T-helper 2 cell treated with Interferon-gamma antibody and Interleukin-4, amounts not matched to agents 100 ng/mL and 5 ng/mL, for 36 hours (primary cell): ENCODE results near the gene YES1. TPM values are rescaled to one million over a fixed set of nuclear protein-coding genes. Genes with fewer than 3 reads are reported as not detected.
"Not testable (repeated sequence)": the region's sequence is repeated elsewhere in the genome, so short reads cannot be mapped to it uniquely, and the experiment has no call there.

Experiments
- intact Hi-C: fragments of 100-400 bp; cut with micrococcal nuclease; formaldehyde crosslinking; loops from one replicate; pipeline ENCODE4 v1.15.1; 2023
- total RNA-seq: library from RNA; stranded (reverse); gene quantifications from 2 replicates; pipeline ENCODE4 v1.2.3, GENCODE V29; 2022

Gene YES1
- total RNA-seq, 1 donor from 2014 or later, result 11.6 TPM

- intact Hi-C loops, result no loop called here
Measured at GRCh38 chr18:789397-789796, 22.6 kb downstream of the YES1 start.

GRCh38 chr18:785242-785641 lies 26.8 kb downstream of the YES1 start:
- intact Hi-C loops, result no loop called here

- intact Hi-C loops, result no loop called here
Measured at GRCh38 chr18:784470-785172, 27.4 kb downstream of the YES1 start.

- intact Hi-C loops, result no loop called here
Measured at GRCh38 chr18:778194-778927, 33.7 kb downstream of the YES1 start.

- intact Hi-C loops, result no loop called here
Measured at GRCh38 chr18:777021-777420, 35.0 kb downstream of the YES1 start.

GRCh38 chr18:776044-776443 lies 36.0 kb downstream of the YES1 start:
- intact Hi-C loops, result not testable (repeated sequence)

- intact Hi-C loops, result no loop called here
Measured at GRCh38 chr18:774811-775210, 37.2 kb downstream of the YES1 start.

GRCh38 chr18:773980-774624 lies 37.9 kb downstream of the YES1 start:
- intact Hi-C loops, result no loop called here

GRCh38 chr18:770583-770961 lies 41.5 kb downstream of the YES1 start:
- intact Hi-C loops, result no loop called here

- intact Hi-C loops, result no loop called here
Measured at GRCh38 chr18:767961-768360, 44.1 kb downstream of the YES1 start.

- intact Hi-C loops, result no loop called here
Measured at GRCh38 chr18:767084-767882, 44.8 kb downstream of the YES1 start.

GRCh38 chr18:766550-766860 lies 45.5 kb downstream of the YES1 start:
- intact Hi-C loops, result no loop called here

GRCh38 chr18:765764-766549 lies 46.1 kb downstream of the YES1 start:
- intact Hi-C loops, result no loop called here

GRCh38 chr18:759864-760263 lies 52.2 kb downstream of the YES1 start:
- intact Hi-C loops, result not testable (repeated sequence)

- intact Hi-C loops, result no loop called here
Measured at GRCh38 chr18:755506-755905, 56.5 kb downstream of the YES1 start.

GRCh38 chr18:754656-755055 lies 57.4 kb downstream of the YES1 start:
- intact Hi-C loops, result no loop called here

- intact Hi-C loops, result no loop called here
Measured at GRCh38 chr18:750456-750855, 61.6 kb downstream of the YES1 start.

- intact Hi-C loops, result no loop called here
Measured at GRCh38 chr18:744832-745597, 67.0 kb downstream of the YES1 start.

GRCh38 chr18:741931-742512 lies 70.0 kb downstream of the YES1 start:
- intact Hi-C loops, result loop anchor here (1.0 kb wide), 2 partner anchors 89 to 97 kb away; no protein-coding TSS in a partner anchor

- intact Hi-C loops, result no loop called here
Measured at GRCh38 chr18:732371-732770, 79.7 kb downstream of the YES1 start.
